NCI-H2171 treated with DMSO at 0.1 percent for 48 hours (cell line): ENCODE measurements around the gene DOK3.

ENCODE experiments used
- DNase-seq: peaks from one replicate; lab custom pipeline; 2025; lab: John Stamatoyannopoulos, UW

The DOK3 gene

DNA sequence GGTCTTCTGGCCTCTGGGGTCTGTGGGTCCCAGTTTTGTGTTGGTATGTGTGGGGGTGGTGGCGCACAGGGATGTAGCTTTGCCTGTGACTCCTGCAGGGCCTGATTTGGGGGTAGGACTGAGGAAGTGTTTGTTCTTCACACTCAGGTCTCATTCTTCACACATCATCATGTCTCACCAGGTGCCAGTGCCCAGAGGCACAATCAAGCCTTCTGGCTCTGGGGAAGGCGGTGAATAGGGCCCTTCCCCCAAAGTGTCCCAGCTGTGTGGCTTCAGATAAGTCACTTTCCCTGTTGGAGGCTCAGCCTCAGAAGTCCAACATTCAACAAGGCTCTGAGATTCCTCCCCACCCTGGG is 41.3 kb downstream of the DOK3 start:
- no peak for DNase-seq

DNA sequence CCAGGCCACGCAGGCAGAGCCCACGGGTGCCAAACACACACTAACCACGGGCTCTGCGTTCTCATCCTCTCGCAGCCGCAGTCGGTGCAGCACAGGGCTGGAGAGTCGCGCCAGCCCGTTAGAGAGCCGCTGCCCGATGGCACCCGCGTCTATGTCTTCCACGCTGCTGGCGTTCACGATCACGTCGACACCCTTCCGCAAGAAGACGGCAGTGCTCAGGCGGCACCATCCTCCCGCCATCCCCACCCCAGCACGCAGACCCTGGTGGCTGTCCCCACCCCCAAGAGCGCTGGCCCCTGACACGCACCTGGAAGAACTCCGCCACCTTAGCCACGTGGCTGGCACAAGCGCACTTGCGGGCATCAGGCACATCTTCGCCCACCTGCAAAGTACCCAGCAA is 42.2 kb downstream of the DOK3 start:
- no peak for DNase-seq

DNA sequence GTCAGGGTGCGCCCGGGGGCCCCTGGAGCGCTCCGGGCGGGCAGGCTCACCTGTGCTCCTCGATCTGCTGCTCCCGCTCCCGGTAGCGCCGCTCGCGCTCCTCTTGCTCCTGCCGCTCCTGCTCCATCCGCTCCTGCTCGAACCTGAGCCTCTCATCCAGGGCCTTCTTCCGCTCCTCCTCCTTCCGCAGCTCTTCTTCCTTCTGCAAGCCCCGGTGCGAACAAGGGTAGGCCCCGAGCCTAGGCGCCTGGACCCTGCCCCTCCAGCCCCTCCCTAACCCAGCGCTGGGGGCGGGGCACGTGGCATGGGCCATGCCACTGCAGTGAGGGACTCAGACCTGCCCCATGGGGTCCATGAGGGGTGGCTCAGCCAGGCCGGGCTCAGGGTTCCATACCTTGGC is 42.8 kb downstream of the DOK3 start:
- no peak for DNase-seq

DNA sequence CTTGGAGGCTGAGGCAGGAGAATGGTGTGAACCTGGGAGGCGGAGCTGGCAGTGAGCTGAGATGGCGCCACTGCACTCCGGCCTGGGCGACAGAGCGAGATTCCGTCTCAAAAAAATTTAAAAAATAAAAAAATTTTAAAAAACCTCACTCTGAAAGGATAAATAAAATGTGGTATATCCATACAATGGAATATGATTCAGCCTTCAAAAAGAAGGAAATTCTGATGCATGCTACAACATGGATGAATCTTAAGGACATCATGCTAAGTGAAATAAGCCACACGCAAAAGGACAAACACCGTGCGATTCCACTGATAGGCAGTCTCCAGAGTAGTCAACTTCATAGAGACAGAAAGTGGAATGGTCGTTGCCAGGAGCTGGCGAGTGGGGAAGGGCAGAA is 44.6 kb downstream of the DOK3 start:
- no peak for DNase-seq

DNA sequence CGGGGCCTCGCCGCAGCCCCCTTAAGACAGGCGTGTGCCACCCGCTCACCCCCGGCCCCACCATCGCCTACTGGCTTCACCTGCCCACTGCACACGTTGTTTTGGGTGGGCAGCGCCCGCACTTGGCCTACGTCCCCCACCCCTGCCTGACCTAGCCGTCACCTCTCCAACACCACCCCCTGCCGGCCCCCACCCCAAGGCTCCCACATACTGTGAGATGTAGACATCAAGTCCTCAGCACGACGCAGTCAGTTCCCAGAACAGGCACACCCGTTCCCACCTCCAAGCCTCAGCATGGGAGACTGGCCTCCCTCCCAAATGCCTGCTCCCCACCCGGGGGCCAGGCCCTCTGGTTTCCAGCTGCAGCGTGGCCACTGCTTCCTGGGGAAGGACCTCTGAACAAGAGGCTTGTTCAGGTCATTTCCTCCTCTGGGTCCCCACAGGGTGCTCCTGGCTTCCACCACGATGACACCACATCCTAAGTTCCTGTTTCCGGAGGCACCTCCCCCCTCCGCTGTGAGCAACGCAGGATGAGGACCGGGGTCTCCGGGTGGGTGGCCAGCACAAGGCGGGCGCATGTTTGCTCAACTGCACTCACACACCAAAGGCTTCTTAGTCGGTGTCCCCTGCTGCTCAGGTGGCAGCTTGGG is 47.5 kb downstream of the DOK3 start:
- DNase-seq: no peak

DNA sequence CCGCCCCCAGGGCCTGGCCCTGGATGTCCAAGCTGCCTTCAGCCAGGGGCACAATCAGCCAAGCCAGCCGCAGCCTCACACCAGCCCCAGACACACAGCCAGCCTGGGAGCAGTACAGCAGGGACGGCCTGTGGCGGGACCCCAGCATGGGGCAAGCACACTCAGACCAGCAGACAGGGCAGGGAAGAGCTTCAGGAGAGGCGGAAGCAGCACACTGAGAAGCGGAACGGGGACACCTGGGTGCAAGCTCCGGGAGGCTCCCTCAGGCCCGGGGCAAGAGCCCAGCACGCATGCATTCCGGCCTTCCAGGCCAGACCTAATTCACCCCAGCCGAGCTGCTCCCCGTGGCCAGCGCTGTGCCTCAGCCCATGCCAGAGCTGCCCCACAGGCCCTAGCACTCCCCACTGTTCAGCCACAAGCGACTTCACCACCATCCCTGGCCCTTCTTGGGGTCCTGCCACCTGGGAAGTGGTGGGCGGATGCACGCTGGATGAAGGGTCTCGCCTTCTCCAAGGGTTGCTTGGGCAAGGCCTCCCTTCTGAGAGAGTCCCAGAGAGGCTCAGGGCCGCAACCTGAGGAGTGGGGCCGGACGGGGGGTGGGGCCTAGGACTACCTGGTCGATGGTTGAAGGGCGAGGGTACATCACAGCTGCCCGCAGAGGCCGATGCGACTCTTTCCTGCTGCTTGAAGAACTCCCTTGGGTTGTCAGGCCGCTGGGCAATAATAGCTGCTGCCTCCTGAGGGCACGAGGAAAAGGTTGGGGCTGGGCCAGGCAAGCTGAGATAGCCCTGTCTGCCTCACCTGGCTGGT is 49.6 kb downstream of the DOK3 start:
- DNase-seq: no peak

DNA sequence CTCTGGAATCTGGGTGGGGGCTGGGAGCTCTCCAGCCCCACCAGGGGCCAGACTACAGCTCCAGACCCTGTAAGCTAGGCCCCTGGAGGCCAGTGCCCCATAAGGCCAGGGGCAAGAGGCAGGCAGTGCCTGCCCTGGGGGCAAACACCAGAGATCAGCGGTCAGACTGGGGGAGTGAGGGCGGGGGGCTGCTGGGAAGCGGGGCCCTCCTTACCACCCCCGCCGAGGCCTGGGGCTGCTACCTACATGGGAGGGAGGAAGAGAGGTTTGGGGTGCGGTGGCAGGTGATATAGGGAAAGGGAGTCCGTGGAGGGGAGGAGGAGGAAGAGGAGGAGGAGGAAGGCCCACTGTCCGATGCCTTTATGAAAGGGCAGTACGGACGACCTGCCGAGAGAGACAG is 50.3 kb downstream of the DOK3 start:
- DNase-seq: no peak

DNA sequence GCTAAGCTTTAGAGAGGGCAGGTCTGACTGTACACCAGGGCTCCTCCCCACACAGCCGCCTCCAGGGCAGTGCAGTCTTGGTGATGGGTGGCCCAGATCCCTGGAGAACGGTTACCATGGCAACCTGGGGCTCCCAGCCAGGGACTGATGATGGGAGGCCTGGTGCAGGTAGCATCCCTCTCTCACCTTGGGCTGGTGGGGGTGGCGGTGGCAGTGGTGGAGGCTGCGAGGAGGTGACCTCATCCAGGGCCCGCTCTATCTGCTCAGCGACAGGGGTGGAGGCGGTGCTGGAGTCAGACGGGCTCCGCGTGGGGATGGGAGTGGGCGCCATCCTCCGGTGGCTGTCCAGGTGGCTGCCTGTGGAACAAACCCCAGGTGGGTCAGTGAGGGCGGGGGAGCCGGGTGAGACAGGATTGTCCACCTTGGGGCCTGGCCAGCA is 50.7 kb downstream of the DOK3 start:
- DNase-seq: peak; percentile 10

DNA sequence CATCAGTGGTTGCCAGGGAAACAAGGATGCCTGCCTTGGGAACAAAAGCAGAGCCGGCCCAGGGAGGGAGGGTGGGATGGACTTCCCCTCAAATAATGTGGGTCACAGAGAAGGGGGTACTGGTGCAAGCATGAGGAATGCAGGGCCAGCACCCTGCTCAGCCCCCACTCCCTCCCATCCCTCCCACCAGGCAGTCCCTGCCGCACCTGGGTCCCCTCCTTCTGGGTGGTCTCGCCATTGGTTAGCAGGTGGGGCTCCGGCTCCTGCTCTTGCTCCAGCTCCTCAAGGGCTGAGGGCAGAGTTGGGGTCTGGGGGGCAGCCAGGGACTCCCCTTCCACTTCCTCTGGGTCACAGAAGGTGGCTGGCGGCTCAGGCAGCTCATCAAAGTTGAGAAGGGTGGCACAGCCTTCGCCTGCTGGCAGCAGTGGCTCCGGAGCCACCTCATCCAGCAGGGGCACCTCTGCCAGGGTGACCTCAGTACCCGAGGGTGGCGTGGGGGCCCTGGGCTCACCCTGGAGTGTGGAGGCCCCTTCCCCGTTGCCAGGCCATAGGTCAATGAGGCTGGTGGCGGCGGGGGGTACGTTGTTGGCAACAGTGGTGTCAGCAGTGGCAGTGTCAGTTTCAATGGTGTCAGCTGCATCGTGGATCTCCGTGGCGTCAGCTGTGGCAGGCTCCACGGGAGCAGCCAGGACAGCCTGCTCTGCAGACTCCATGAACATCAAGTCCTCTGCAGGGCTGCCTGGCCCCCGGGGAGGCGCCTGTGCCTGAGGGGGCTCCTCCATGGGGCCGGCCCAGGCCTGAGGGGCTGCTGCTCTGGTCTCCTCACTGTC is 51.6 kb downstream of the DOK3 start:
- DNase-seq: no peak

DNA sequence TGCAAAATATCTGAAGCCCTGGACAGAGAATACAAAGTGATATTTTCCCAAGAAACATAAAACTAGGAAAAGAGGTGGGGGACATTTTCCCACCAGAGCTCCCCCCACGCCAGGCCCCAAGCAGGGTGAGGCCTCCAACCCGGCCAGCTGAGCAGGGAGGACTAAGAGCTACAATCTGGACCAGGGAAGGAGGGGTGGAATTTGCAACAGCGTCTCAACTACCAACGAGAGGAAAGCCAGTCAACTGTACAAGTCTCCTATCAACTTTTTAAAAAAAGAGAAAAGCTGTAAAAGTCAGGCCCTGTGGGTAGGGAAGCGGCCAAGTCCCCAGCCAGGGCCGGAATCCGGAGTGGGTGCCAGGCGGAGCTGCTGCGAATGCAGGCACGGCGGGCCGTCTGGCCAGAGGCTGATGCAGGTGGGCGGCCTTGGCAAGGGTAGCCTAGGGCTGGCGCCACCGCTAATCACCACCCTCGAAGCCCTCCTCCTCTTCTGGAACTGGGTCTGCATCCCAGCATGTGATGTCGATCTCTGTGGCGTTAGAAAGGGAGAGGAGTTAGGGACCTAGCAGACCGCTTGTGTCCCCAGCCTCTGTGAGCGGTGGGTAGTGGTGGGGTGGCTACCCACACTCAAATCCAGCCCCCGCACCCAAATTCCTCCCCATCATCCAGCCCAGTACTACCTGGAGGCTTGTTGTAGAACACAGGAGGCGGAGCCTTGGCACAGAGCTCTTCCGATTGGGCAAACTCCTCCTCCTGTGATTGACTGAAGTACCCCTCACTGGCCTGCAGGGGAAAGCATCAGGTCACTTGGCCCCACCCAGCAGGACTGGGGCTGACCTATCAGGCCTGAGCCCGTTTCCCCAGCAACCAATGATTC is 52.4 kb downstream of the DOK3 start:
- peak; percentile 67 for DNase-seq

DNA sequence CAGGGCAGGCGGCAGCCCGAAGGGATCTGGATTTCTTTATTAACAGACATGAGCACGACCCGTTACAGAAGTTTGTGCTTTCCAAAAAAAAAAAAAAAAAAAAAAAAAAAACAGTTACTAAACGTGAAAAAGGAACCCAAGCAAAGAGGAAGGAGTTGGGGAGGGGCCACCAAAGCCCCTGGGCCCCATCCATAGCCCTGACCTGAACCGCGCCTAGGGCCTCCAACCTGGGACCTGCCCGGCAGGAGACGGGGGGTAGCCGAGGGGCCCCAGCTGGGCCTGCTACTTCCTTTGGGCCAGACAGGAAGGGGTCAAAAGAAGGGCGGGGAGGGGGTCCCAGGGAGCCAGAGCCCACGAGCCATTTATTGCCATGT is 53.0 kb downstream of the DOK3 start:
- DNase-seq: no peak

DNA sequence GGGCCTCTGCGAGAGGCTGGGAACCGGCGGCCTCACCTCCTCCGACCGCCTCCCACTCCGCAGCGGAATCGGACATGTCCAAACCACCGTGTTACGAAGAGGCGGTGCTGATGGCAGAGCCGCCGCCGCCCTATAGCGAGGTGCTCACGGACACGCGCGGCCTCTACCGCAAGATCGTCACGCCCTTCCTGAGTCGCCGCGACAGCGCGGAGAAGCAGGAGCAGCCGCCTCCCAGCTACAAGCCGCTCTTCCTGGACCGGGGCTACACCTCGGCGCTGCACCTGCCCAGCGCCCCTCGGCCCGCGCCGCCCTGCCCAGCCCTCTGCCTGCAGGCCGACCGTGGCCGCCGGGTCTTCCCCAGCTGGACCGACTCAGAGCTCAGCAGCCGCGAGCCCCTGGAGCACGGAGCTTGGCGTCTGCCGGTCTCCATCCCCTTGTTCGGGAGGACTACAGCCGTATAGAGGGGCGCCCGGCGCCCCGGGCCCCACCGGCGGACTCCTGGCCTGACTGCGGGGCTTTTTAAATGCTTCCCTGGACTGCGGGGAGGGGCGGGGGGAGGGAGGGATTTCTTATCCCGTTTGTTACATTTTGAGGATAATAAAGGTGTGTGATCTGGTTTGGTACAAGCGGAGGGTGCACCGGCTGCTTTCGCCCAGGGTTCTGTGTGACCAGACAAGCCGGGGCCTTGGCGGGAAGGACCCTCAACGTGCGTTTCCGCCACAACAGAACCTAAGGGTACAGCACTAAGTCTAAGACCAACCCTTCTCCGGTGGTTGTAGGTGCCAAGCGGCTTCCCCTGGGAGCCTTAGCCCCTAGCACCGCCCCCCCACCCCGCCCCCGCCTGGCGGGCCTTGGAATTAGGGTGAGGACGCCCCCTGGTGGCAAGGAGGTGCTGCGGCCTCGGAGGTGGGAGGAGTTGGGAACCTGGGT is 53.7 kb downstream of the DOK3 start:
- peak; percentile 81 for DNase-seq

DNA sequence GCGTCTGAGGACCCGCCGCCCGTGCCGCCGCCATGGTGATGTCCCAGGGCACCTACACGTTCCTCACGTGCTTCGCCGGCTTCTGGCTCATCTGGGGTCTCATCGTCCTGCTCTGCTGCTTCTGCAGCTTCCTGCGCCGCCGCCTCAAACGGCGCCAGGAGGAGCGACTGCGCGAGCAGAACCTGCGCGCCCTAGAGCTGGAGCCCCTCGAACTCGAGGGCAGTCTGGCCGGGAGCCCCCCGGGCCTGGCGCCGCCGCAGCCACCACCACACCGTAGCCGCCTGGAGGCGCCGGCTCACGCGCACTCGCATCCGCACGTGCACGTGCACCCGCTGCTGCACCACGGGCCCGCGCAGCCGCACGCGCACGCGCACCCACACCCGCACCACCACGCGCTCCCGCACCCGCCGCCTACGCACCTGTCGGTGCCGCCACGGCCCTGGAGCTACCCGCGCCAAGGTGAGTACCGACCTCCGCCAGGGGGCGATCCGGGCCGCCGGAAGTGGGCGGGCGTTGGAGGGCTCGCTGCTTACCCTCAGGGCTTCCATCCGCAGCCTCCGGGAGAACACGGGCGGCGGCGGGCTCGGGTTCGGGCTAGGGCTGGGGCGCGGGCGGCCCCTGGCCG is 54.5 kb downstream of the DOK3 start:
- peak; percentile 82 for DNase-seq

DNA sequence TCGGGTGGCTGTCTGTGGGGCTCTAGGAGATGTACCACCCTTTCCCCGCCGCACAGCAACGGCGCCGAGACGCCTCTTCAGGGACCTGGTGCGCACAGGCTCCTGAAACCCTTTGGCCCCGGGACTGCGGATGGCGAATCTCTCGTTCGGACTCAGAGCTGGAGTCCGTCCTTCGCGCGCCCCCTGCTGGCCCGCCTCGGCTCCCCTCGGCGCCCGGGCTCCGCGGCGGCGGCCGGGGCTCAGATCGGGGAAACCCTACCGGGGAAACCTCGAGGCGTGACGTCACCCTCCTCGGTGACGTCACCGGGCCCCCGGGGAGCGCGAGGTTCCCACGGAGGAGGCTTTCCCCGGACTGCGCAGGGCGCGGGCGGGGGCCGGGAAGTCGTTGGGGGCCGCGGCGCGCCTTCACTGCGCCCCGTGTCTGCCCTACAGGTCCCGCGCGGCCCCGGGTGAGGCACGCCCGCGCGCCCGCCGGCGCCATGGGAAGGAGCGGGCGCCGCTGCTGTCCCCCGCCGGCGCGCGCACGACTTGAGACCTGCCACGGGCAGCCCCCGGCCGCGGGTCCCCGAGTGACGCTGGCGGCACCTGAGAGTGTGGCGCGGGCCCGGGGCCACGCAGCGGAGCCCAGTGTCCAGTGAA is 55.1 kb downstream of the DOK3 start:
- peak; percentile 72 for DNase-seq

DNA sequence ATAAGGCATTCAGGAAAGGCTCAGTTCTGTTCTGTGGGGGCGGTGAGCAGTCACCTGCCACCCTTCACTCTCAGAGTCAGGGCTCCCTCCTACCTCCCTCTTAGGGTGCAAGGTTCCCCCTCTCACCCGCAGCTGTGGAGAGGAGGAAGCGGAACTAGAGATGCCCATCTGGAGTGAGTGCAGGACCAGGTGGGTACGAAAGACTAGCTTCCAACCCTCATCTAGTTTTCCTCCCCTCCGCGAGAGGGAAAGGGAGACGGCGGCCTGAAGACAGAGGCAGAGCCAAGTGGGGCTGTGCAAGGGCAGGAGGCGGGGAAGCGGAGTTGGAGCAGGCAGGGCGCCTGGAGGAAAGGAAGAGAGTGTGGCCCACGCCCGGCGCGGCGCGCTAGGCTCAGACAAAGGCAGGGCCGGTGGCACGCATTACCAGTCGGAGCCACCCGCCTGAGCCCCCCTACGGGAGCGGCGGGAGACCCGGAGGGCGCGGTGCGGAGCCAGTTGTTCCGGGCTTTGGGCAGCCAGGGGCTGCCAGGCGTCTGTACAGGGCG is 55.7 kb downstream of the DOK3 start:
- peak; percentile 32 for DNase-seq

DNA sequence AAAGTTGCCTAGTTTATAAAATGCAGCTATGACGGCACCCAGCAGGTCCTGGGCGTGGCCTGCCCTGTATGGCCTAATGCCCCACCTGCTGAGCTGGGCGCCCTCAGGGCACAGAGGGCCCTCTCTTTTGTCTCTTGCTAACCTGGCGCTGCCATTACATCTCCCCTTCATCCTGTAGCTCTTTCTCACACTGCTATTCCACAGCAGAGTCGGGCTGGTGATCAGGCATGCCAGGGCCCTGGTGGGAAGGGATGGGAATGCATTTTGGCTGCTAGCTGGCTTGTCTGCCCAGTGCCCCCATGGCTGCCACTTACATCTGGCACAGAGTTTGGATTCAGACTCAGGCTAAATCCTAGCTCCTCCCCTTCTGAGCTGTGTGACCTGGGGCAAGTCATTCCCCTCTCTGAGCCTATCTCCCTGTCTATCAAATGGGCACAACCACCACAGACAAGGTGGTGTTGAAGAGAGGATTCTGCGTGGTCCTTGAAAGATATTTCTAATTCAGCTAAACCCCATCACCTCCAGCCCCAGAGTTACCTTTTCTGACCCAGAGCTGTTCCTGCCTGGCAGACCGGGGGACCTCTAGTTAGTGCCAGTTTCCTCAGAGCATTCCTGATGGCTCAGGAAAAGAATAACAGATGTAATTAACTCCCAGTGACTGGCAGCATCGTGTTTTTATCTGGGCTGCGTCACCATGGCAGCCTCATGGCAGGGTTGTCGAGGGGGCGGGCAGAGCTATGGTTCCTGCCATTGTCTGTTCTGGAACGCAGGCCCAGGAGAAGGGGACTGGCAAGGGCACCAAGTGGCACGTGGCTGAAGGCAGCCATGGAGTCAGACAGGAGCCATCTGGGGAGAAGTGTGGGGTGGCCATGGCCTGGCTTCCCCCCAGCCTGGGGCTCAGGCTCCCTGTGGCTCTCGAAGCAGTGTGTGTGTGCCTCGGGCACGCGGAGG is 56.7 kb downstream of the DOK3 start:
- no peak for DNase-seq
